NT2/D1 (cell line): ENCODE results near the gene CABP4.

Experiments used
- YY1 ChIP-seq: IDR thresholded peaks from 2 replicates; pipeline ENCODE4 v1.6.1; 2011; ENCODE audit not compliant: insufficient read length, insufficient read depth
- ZNF274 ChIP-seq: IDR thresholded peaks from 2 replicates; pipeline ENCODE4 v1.6.1; 2011; ENCODE audit warnings: mild to moderate bottlenecking, low read depth, low read length

DNA sequence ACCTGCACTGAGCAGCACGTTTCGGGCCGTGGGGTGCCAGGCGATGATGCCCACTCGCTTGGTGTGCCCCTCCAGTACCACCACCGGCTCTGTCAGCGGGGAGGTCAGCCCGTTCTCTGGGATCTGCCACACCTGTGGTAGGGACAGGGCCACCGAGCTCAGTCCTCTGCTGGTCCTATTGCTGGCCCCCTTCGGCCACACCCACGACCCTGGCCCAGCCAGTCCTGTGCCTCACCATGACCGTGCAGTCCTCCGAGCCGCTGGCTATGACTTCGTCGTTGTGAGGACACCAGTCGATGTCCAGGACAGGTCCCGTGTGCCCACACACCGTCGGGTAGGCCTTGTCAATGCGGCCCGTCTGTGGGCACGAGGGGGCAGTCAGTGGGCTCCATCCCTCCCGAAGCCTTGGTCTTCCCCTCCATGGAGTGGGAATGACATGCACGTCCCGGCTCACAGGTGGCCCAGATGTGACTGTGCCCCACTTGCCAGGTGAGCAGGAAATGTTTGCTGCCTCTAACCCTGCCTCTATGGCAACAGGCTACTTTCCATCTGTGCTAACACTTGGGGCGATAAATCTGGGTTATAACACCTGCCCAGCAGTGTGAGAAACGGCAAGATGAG is 13.3 kb upstream of the CABP4 start:
- TF ChIP-seq ZNF274 (no peak), YY1 (no peak)
